HT-29 (cell line): ENCODE measurements around the gene ST6GALNAC1. TPM values are rescaled to one million over a fixed set of nuclear protein-coding genes. Genes with fewer than 3 reads are reported as not detected.
A peak's percentile ranks its signal among the peaks of the same experiment; 100 is the strongest.

Experiments used
- DNase-seq: peaks from one replicate; pipeline ENCODE4 v3.0.0-alpha.2; 2015; ENCODE audit warnings: low spot score
- total RNA-seq: library from RNA; depleted of rRNA; stranded (reverse); fragments of >200 nt; shearing (Covaris generic); gene quantifications from 2 replicates; pipeline ENCODE4 v1.2.3, GENCODE V29; 2014; rRNA removed

Gene ST6GALNAC1, protein sequence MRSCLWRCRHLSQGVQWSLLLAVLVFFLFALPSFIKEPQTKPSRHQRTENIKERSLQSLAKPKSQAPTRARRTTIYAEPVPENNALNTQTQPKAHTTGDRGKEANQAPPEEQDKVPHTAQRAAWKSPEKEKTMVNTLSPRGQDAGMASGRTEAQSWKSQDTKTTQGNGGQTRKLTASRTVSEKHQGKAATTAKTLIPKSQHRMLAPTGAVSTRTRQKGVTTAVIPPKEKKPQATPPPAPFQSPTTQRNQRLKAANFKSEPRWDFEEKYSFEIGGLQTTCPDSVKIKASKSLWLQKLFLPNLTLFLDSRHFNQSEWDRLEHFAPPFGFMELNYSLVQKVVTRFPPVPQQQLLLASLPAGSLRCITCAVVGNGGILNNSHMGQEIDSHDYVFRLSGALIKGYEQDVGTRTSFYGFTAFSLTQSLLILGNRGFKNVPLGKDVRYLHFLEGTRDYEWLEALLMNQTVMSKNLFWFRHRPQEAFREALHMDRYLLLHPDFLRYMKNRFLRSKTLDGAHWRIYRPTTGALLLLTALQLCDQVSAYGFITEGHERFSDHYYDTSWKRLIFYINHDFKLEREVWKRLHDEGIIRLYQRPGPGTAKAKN
- 5.3 and 9.6 TPM in 2 replicates for total RNA-seq

DNA sequence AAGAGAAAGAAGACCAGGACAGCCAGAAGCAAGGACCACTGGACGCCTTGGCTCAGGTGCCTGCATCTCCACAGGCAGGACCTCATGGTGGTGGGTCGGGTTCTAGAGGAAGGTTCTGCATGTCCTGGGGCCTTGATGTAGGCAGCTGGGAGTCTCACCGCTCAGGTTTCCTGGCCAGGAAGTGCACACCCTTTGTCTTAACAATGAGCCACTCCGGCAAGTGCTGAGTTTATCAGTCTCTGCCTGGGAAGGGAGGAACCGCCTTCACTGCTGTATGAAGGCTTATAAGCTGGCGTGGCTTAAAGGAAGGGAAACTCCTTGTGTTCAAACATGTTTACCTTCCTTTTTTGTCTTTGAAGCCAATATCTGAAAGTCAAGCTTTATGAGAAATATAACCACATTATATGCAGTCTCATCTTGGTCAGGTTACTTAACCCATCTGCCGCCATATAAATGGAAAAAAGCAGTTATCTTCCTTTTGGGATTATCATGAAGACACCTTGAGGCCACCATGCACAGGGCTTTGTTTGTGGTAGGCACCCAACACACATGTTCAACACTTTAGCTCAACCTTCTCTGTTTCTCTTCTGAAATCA lies at the start of gene ST6GALNAC1:
ST6GALNAC1 (minus strand) TSS at position 205 of the 596 bp plus-strand sequence; CDS start at position 86, 119 bp downstream.
- peak; percentile 62 for DNase-seq

DNA sequence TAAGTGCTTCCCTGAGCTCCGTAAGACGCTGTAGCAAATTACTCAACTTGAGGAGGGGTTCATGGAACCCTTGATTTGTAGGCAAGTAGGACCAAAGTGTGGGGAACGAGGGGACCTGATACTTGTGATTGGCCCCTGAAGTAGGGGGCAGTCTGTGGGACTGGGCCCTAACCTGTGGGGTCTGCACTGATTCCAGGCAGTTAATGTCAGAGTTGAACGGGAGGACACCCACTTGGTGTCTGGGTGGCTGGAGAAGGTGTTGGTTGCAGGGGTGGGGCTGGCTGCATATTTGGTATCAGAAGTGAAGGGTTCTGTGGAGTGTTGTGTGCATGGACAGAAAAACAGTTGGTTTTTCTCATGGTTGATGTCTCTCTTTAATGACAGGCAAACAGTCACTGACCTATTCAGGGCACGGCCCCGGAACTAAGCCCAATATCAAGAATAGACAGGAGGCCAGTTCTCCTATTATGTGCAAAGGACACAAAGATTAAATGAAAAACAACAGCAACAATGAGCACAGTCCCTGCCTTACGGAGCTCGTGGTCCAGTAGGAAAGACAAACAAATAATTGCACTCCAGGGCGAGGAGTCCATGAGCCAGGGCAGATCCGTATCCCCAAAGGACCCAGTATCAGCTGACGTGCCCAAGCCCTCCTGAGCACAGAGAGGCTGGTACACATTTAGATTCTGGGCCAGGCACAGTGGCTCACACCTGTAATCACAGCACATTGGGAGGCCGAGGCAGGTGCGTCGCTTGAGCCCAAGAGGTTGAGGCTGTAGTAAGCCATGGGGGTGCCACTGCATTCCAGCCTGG lies 48.0 kb upstream of the ST6GALNAC1 start:
- no peak for DNase-seq

DNA sequence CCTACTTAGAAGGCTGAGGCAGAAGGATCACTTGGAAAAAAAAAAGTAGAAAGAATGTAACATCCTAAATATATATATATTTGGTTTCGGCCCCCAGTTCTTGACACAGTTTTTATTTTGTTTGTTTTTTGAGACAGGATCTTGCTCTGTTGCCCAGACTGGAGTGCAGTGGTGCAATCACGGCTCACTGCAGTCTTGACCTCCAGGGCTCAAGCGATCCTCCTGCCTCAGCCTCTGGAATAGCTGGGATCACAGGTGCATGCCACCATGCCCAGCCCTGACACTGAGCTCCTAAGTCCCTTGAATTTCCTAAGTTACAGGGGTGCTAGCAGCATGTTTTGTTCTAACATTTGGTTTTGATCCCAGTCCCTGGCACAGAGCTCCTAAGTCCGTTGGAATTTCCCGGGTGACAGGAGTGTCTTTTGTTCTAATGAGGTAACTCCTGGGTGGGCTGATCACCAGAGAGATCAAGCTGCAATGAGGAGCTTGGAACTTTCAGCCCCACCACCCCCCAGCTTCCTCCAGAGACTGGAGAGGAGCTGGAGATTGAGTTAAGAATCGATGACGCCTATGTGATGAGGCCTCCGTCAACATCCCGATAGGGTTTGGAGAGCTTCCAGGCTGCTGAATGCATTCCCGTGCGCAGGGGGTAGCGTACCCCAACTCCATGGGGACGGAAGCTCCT lies 47.2 kb upstream of the ST6GALNAC1 start:
- no peak for DNase-seq

DNA sequence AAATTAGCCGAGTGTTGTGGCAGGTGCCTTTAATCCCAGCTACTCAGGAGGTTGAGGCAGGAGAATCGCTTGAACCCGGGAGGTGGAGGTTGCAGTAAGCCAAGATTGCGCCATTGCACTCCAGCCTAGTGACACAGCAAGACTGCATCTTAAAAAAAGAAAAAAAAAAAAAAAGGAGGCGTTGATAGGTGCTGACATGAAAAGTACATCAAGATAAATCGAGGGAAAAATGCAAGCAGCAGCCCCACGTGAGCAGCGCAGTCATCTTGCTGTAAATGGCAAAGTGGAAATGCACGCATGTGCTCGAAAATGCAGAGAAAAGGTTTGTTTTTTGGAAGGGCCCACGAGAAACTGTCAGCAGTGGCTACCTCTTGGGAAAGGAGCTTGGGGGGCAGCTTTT lies 46.3 kb upstream of the ST6GALNAC1 start:
- DNase-seq, result no peak

DNA sequence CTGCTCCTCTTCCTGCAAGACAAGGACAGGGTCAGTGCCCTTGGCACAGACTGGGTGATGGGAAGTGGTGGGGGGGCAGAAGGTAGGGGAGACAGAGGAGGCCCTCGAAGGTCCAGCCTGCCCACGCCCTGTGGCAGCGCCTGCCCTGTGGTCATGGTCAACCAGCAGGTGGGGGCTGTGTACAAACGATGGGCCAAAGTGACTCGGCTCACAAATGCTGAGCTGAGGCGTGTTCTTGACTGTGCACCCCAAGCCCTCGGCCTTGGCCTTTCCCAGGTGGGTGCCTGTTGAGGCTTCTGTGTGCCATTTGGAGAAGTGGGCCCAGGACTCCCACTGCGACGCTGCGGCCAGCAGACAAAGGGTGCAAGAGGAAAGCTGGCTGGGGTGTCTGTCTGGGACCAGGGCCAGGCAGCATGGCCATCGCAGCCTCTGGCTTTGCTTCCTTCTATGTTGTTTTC lies 44.6 kb upstream of the ST6GALNAC1 start:
- DNase-seq, result no peak

DNA sequence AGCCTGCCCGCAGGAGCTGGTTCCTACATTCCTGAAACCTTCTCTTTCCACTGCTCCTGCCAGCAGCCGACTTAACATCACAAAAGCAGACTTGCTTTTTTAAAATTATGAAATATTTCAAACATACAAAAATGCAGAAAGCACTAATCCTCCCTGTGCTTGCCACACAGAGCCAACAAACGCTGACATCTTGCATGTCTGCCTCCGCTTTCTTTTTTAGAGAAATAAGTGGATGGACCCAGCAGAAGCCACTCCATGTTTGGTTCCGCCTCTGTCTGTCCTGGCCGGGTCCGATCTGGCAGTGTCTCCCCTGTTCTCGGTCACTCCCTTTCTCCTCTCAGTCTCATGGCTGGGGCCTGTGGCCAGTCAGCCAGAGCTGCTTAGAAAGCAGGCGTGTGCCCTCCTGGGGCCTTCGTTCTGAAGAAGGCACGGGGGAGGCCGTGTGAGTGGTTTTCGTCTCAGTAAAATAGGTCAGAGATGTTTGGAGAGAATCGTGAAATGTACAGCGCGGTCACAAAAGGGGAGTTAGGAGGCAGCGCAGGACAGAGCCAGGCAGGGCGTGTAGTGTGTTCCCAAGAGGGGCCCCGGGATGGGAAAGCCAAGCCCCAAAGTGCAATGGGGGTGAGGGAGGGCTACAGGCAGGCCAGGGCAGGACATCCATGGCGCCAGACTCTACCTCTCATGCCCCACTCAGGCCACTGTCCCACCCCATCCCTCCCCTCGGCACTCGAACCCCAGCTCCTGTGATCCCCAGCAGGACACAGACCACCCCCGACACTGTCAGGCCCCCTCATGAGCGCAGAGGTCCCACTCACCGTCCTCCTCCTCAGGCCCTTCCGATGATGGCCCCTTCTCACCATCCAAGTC lies 44.0 kb upstream of the ST6GALNAC1 start:
- DNase-seq, result no peak

DNA sequence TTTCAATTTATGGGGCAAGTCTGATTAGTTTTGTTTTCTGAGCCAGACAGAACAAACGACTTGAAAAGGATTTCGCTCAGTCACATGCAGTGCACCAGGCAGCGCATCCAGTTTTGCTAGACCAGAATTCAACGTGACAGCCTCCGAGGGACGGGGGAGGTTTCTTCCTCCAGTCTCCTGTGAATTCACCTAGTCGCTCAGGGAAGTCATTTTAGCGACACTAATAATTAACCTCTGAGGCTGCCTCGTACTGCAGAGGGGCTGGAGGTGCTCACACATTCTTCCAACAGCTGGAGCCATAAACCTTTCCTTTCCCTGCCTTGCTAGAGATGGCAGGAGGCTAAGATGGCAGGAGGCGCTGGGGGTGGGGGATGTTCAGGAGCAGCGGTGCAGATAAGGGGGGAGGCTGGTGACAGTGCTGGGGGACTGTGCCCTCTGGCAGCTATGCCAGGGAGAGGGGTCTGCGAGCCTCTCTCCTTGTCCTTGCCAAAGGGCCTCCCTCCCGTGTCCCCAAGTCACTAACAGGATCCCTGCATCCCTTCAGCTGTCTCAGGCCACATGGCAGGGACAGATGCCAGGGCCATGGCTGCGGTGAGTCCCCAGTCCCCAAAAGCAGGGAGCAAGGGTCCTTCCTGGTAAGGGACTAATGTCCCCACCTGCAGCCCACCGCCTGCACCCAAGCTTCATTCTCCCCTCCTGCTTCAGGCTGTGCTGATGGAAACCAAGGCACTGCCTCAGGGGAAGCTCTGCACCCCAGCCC lies 43.2 kb upstream of the ST6GALNAC1 start:
- DNase-seq, result no peak

DNA sequence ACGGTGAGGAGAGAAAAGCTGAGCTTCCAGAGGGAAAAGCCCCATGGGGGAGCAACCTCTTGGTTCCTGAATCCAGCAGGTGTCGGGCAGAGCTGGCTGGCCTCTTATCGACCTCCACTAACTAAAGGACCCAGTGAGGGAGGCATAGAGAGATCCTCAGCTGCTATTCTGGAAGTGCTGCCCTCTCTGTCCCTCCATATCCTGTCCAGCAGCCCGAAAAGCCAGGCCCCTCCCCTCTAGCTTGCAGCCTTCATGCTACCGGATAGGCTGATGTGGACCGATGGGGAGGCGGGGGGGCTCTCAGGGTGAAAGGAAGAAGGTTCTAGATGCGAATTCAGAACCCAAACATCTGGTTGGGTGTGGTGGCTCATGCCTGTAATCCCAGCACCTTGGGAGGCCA lies 42.3 kb upstream of the ST6GALNAC1 start:
- DNase-seq, result no peak

DNA sequence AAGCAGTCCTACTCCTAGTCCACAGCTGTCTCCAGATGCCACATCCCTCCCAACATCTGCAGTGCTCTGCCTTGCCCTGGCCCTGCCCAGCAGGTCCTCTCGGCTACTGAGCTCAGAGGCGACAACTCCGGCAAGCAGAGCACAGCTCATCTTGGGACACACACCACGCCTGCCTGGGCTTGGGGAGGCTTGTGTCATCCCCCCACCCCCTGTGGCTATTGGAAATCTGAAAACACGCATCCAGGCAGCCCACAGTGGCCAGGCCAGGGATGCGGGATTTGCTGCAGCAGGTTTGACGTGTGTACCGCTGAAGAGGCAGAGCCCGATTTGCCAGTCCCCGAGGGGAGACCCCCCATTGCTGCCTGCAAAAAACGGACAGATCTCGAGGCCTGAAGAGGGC lies 41.8 kb upstream of the ST6GALNAC1 start:
- no peak for DNase-seq

DNA sequence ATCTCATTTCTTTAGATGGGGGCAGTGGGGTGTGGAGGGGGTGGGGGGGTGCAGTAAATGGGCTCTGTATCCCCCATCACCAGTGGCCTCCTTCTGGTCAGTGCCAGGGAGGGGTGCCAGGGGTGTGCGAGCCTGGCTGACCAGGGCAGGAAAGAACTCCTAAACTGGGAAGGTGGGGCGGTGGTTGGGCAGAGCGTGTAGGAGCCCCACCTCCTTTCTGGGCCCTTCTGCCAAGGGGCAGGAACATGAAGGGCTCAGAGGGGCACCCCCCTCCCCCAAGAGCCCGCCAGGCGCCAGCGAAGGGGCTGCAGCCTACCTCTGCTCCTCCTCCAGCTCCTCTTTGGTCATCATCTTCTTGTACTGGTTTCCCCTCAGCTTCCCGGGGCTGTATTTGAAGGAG lies 41.2 kb upstream of the ST6GALNAC1 start:
- no peak for DNase-seq

DNA sequence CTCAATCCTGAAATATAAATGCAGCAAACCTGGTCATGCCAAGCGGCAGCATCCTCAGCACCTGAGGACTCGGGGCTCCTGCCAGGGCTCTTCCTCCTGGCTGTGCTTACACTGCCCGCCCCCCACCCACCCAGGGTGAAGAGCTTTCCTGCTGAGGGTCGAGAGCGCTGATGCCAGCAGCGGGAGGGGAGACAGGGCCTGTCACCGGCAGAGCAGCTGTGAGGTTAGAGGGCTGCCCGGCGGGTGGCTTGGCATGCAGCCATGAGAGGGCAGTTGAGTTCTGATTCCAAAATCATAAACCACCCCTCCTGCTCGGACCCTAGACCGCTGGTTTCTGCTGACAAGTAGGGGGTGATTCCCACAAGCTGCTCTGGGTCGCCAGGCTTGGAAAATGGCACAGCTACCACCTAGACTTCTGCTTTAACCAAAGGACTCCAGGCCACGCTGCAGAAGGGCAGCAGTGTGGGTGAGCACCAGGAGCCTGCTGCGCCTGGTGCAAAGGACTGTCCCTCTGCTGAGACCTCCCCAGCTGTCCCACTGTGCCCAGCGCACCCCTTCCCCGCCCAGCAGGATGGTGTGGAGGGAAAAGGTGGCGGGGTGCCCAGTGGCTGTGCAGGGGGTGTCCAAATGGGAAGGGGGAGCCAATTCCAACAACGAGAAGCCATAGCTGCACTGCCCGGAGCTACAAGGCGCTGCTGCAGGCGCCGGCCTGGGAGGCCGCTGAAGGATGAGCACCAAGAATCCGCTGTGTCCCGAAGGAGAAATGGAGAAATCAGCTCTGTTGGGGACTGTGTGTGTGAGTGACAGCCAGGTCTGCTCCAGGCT lies 40.6 kb upstream of the ST6GALNAC1 start:
- no peak for DNase-seq

DNA sequence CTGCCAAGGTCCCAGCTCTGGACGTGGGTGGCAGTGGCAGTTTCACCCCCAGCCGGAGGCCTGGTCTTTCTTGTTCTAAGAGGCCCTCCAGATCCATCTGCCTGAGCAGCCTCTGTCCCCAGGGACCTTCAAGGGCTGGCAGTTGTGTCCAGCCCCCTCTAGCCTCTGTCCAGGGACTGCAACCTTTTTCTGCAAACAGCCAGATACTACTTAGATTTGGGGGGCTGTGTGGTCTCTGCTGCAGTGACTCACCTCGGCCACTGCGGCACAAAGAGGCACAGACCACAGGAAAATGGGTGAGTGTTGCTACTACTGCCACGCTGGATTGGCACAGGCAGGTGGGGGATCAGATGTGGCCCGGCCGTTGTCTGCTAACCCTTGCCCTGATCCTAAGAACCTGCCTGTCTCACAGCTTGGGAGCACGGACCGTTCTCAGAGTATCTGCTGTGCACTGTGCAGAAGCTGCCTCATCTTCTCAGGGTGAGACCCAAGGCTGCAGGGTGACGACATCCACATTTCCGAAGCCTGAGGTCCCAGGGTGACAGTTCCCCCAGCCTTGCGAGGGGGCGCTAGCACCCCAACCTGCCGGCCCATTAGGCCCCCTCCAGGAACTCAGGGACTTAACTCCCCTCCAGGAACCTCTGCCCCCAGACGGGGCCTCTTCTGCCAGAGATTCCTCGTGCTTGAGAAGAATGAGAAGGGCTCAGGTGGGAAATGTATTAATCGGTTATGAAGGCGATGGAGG lies 39.6 kb upstream of the ST6GALNAC1 start:
- DNase-seq, result no peak

DNA sequence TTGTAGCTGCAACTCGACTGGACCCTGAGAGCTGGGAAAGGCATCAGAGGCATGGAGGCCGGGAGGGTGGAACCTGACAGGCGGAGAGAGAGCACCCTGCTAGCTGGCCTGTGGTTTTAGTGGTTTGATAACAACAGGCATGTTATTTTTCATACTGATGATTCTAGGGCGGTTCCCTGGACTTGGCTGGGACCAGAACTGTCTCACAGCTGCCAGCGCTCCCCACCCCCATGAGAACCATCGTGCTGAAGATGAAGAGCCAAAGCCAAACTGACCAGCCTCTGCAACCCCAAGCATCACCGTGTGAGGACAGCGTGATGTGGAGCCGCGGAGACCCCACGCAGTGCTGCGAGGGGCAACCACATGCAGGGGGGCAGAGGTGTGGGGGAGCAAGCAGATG lies 38.7 kb upstream of the ST6GALNAC1 start:
- DNase-seq, result no peak

DNA sequence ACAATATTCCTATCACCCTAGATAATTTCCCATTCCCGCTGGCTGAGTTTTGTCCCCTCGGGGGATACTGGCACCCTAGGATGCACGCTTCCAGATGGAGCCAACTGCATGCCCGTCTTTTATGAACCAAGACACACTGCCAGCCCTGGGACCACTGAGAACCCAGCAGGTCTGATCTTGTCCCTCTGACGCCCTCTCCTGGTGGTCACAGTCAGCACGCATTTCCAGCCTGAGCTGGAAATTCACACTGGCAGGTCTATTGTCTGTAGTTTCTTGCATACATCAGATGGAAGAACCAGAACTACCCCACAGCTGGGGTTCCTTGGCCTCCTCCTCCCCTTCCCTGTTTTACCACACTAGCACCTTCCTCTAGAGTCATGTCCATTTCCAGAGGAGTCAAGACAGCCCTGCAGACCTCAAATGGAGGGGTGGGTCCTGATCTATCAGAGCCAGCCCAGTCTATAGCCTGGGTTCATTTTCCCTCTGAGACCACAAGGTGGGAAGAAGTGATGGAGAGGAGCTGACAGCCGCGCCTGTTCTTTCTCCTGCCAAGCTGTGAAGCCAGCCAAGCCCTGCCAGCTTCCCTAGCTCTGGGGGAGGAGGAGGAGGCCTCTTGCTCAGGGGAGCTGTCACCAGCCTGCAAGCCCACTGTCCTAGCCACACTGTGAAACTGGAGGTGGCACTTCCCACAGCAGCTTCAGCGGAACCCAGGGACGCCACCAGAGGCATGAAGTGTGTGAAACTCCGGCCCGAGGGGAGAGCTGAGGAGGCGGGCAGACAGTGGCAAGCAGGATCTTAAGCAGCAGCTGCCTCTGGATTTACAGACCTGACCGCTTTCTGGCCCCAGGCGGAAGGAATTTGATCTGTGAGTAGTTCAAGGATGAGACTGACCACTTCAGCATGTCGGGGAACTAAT lies 37.9 kb upstream of the ST6GALNAC1 start:
- DNase-seq, result peak; percentile 85

DNA sequence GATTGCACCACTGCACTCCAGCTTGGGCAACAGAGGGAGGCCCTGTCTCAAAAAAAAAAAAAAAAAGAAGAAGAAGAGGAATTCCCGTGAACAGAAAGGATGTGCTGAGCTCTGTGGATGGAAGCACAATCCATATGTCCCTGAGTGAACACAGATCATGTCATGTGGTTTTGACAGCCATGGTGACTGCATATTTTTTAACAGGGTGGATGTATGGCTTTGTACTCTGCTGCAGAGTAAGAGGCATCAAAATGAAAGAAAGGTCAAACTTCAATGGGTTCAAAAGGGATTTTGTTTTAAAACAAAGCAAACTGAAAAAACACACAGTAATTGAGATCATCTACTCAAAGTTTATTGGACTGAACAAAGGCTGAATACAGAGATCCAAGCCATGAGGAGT lies 35.7 kb upstream of the ST6GALNAC1 start:
- no peak for DNase-seq

DNA sequence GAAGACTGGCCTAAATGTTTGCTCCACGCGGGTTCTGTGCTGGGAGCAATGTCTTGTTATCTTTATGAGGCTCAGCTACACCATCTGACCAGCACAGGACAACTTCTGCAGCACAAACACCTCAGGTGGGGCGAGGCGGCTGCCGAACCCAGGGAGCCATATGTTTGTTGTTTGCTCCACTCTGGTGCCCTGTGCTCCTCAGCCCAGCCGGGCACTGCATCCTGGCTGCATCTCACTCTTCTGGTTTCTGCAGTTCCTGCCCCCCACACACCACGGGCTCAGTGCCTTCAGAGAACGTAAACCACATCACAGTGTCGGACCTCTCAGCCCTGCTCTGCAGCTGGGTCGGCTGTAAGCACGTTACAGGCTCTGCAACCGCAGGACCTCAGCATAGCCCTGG lies 34.8 kb upstream of the ST6GALNAC1 start:
- DNase-seq, result no peak

DNA sequence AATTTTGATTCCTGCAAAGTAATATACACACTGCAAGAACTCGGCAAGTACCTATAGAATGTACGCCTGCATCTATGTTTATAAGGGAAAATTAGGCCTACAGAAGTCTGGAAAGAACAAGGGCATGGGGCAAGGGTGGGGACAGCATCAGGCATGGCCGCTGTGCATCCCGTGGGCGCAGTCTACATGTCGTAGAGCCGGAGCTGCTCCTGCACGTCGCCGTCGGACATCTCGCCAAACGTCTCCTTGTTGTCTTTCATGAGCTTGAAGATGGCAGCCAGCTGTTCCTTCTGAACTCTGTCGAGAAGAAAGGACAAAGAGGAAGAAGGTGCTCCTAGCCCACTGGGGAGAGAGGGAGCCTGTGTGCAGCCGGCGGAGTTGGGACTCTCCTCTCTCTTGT lies 33.8 kb upstream of the ST6GALNAC1 start:
- DNase-seq, result no peak
